C4-2B (cell line): ENCODE data around the gene ABCG1.

ENCODE experiments used
- H3K27ac ChIP-seq: fragments of 450-650 bp; 2 replicates; pipeline ENCODE4 v1.5.1; 2017
- CTCF ChIP-seq: fragments of 450-650 bp; conservative IDR thresholded peaks from 2 replicates; pipeline ENCODE4 v1.5.1; 2017; ENCODE audit warnings: mild to moderate bottlenecking
- ZFX ChIP-seq: fragments of 450-650 bp; IDR thresholded peaks from 2 replicates; pipeline ENCODE4 v1.6.1; 2017

Gene ABCG1

GRCh38 chr21:42266971-42267556 is 48.1 kb downstream of the ABCG1 start:
- H3K27ac ChIP-seq: no peak overlapping the region
- TF ChIP-seq ZFX (no peak), CTCF (no peak)

DNA sequence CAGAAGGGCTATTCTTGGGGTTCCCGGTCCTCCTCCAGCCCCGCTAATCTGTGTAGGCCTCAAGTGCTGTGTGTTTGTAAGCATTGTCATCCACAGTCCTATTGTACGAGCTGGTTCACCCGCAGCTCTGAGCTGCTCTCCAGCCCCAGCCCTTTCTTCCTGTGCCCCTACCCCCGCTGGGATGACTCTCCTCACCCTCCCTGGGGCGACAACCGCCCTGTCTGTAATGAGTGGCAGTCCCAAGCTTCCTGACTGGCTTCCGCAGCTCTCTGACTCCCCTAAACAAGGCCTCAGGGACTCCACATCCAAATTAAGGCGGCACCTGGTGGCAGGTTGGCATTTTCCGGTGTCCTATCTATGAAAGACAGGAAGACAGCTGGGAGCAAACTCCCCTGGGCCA is 50.4 kb downstream of the ABCG1 start:
- TF ChIP-seq CTCF (no peak), ZFX (no peak)
- H3K27ac ChIP-seq: no peak overlapping the region

DNA sequence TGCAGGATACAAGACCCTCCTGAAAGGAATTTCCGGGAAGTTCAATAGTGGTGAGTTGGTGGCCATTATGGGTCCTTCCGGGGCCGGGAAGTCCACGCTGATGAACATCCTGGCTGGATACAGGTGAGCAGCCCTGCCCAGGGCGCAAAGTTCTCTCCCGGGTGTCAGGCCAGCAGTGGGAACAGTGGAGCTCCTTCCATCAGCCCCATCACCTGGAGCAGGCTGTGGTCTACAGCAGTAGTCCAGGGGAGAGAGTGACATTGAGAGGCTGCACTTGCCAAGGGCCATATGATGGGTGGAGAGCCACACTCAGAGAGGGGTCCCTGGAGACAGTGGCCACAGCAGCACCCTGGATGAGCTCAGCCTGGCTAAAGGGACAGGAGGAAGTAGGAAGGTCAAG is 52.1 kb downstream of the ABCG1 start:
- TF ChIP-seq ZFX (no peak), CTCF (no peak)
- no peak overlapping the region for H3K27ac ChIP-seq

DNA sequence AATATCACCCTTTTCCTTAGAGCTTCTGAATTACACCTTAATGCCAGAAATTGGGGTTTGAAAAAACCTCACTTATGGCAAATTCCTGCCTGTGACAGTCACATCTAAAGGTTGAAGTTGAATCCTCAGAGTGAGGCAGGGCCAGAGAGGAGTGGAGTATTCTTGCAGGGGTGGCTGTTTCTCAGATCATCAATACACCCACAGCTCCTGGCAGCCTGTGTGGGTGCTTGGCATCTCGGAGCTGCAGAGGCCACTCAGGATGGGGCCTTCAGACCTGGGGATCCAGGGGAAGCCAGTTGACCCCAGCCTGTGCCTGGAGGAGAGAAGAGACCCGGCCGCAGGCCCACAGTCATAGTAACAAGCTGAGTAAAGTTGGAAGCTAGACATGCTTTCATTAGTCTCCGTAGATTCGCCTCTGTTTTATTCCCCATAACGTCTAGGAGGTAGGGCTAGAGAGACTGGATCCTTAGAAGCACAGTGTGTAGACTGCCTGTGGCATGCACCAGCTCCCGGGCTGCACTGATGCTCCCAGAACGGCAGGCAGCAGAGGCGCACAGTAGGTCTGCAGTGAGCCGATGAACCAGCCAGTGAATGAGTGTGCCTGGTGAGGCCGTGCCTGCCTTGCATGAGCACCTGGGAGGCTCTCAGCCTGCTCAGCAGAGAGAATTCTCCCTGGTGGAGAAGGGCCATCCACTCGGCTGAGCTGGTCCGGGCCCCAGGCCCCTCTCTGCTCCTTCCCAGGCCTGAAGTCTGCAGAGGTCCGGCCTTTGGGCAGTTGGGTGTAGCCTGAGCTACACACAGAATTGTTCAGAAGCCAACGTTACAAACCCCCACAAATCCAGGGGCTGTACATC is 53.4 kb downstream of the ABCG1 start:
- no peak for TF ChIP-seq ZFX
- TF ChIP-seq CTCF: no peak
- no peak overlapping the region for H3K27ac ChIP-seq

GRCh38 chr21:42272984-42273600 is 54.2 kb downstream of the ABCG1 start:
- H3K27ac ChIP-seq: no peak overlapping the region
- no peak for TF ChIP-seq CTCF
- no peak for TF ChIP-seq ZFX

DNA sequence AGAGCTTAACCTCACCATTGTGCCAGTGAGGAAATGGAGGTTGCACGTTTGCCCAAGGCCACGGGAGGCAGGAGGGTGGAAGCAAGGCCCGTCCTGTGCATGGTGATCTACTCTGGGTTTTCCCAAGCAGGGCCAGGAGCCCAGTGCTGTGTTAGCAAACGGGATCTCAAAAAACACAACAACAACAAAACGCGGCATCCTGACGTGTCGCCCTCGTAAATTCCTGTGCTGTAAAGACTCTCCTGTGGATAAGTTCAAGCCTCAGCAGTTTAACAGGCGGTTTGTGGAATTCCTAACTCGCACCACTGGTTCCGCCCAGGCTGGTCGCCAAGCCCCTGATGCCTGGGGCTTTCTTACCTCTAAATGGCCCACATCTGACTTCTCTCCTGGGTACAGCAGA is 57.1 kb downstream of the ABCG1 start:
- TF ChIP-seq CTCF: no peak
- TF ChIP-seq ZFX: no peak
- H3K27ac ChIP-seq: no peak overlapping the region

DNA sequence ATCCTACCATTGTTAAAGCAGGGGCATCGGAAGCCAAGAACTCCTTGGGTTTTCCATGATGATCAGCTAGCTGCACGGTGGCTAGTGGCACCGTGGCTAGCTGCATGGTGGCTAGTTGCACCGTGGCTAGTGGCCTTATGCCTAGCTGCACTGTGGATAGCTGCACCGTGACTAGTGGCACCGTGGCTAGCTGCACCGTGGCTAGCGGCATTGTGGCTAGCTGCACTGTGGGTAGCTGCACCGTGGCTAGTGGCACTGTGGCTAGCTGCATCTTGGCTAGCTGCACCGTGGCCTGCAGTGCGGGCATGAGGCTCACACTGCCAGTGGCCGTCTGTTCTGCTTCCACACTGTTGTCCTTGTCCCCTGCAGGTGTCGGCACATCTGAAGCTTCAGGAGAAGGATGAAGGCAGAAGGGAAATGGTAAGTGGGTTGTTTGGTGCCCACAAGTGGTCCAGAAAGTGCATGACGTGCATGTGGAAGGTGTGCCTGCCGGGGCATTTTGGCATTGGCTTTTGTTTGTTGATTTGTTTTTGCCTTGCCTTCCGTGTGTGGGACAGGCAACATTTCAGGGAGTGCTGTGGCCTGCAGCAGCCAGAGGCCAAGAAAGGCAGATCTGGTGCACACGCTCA is 57.7 kb downstream of the ABCG1 start:
- TF ChIP-seq ZFX (no peak), CTCF (no peak)
- H3K27ac ChIP-seq: no peak overlapping the region
